GM21526 (cell line): ENCODE data around the gene RFWD3.

Experiments used
- ATAC-seq: cut with Tn5 transposase; IDR thresholded peaks from one replicate; pipeline ENCODE4 v1.9.1; 2021; ENCODE audit warnings: moderate library complexity; ENCODE audit not compliant: unreplicated experiment, low FRiP score

Gene RFWD3

DNA sequence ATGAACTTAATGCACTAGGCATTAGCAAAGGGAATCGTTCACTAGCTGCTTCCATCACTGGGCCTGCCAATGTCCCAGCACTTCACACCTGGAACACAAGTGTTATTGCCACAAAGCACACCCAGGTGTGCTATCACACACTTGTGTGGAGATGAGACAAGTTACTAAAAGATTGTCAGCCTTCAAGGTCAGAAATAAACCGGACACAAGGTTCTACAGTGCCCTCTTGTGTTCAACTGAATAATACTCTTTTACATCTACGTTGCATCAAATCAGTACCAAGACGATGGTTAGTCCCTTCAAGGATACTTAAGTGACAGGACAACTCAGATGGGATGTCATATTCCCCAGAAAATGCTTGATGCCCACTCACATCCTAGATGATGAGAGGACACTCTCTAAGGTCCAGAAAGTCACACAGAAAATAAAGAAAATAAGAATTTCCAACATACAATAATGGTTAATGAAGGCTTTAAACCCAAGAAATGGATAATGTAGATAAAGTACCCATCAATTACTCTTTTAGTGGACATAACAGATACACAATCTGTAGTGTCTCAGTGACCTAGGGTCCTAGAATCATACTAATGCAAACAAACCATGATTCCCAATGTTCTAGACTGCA lies 43.4 kb downstream of the RFWD3 start:
- ATAC-seq: no peak

DNA sequence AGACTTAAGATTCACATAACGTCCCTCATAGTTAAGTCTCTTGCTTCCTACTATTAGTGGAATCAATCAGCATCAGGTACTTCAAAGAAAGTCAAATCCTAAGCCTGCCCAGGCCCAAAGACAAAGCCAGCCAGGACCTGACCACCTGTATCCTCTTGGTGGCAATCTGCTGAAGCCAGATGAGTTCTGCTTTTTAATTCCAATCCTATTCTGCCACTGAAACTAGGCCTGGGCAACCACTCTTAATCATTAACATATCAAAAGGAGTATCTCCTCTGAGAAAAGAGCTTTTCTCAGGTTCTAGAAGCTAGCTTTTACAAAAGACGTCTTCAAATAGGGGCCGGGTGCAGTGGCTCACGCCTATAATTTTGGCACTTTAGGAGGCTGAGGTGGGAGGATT lies 44.7 kb downstream of the RFWD3 start:
- ATAC-seq: no peak

DNA sequence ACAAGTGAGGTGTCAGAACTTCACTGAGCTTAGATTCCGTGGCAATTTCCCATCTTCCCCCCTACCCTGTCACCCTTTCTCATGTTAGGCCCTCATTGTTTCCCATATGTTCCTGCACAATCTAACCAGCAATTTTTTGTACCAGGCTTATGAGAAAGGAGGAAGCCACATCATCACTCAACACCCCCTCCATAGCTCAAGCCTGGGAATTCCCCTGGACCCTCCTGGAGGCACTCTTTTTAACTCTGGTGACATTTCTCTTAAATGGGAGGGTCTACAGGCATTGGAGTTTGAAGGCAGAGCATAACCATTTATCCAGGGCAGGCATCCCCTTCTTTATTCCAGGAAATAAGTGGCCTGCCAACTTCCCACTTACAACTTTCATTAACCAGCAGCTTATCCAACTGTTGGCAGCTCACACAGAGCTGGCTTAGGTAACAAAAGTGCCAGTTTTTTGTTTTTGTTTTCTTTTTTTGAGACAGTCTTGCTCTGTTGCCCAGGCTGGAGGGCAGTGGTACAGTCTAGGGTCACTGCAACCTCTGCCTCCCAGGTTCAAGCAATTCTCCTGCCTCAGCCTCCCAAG lies 49.4 kb downstream of the RFWD3 start:
- no peak for ATAC-seq

DNA sequence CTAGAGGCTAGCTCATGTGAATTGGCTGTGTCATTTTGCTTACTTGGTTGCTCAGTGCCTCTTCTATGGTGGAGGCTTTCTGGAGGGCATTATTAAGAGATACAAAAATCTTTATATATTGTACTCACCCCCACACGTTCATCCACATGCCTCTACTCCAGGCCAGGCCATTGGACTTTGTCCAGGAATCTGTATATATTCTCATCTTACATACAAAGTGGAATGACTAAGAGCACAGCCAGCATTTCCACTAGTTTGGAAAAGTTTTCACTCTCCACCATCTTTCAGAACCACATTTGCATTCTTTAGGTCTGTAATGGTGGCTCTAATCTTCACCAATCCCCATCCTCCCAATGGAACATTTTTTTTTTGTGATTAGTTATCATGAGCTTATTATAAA lies 55.0 kb downstream of the RFWD3 start:
- no peak for ATAC-seq

DNA sequence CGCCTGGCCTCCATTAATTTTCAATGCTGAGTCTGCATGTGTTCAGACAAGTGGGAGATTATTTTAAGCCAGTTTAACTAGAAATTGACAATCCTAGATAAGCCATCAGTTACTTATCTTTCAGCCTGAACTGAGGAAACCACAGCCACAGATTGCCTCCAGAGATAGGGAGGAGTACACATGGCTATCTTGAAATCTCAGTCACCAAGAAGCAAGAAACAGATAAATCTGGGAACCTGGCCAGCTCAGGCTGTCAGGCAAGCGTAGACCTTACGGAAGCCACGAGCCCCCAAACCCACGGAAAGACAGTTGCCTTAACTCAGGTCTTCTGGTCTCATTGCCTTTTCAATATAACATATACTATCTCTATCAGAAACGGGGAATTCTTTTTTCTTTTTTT lies 57.7 kb downstream of the RFWD3 start:
- no peak for ATAC-seq

DNA sequence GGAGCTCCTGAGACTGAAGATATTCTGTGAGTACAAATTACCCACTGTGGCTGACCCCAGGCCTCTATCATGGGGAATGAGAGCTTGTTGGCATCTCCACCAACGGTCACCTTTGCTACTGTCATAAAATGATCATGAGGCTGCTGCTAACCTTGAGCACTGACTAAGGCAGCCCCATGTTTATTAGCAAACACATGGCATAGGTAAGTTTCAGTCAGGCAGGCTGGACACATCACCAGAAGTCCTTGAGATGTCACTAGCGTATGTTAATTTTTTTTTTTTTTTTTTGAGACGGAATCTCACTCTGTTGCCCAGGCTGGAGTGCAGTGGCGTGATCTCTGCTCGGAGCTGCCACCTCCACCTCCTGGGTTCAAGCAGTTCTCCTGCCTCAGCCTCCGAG lies 58.3 kb downstream of the RFWD3 start:
- ATAC-seq: no peak

DNA sequence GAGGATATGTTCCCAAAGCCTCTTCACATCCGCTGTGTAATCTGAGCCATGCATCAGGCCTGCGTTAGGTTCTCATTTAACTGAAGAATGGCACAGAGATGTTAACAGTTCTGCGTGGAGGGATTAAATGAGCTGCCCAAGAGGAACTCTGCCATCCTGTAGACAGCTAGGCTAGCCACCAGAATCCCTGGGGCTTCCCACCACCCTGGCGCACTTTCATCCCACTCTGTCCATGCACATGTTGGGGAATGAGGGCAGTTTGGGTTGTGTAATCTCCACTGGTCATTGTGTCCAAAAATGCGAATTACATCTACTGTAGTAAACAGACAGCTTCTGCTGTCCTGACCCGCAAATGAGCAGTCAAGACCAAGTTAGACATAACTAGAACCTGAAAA lies 58.7 kb downstream of the RFWD3 start:
- ATAC-seq: no peak

DNA sequence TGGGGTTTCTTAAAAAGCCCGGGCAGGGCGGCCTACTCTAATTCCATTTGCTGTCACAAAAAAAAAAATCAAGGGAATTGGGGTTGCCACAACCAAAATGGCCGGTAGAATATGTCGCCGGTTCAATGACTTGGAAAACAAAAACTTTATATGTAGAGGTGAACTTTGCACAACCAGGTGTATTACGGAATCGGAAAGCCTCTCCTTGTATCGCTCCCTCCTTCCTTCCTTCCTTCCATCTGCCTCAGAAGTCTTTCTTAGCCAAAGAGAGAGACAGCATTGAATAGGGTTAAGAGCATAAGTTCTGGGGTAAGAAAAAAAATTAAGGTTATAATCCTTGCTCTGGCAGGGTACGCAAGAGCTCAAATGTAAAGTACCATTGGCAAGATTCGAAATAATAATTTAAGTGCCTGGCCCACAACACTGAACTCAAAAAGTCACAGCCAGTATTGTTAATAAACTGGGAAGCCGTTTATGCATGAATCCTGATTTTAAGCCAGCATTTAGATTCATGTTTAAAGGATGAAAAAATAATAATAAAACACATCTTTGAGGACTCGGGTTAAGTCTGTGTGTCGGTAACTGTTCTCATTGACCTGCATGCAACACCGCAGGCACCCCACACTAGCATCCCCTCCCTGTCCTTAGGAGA lies 59.2 kb downstream of the RFWD3 start:
- ATAC-seq: peak; percentile 20

DNA sequence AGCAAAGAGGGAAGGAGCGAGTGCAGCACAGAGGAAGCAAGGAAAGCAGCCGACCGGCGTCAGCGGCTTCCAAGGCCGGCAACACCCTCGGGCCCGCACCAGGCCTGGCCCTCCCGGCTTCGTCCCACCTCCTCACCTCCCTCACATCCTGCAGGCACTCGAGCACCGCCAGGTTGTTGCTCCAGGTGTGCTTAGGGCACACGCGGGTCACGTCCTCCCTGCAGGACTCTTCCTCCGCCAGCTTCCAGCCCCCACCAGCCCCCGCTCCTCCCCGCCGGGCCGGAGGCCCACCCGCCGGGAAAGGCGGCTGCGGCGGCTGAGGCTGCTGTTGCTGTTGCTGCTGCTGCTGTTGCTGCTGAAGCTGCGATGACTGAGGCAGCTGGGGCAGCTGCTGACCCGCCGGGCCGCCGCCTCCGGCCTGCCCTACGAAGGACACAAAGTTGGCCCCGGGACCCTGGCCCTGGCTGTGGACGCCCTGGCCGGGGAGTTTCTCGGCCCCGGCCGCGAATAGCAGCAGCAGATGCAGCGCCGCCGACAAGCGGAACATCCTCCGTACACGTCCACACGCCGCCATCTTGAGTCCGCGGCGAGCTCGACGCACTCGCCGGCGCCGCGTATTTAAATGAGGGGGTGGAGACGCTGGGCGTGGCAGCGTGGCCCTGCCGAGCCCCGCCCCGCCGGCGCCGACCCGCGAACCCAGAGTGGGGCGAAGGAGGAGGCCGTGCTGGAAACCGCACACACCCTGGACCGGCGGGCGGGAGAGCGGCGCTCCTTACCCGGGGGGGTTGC lies 60.0 kb downstream of the RFWD3 start, which contains the start of gene GLG1:
Gene GLG1 (minus strand): TSS at position 594 of the 789 bp plus-strand sequence. CDS start 20 bp downstream, at position 574.
- peak; percentile 89 for ATAC-seq

DNA sequence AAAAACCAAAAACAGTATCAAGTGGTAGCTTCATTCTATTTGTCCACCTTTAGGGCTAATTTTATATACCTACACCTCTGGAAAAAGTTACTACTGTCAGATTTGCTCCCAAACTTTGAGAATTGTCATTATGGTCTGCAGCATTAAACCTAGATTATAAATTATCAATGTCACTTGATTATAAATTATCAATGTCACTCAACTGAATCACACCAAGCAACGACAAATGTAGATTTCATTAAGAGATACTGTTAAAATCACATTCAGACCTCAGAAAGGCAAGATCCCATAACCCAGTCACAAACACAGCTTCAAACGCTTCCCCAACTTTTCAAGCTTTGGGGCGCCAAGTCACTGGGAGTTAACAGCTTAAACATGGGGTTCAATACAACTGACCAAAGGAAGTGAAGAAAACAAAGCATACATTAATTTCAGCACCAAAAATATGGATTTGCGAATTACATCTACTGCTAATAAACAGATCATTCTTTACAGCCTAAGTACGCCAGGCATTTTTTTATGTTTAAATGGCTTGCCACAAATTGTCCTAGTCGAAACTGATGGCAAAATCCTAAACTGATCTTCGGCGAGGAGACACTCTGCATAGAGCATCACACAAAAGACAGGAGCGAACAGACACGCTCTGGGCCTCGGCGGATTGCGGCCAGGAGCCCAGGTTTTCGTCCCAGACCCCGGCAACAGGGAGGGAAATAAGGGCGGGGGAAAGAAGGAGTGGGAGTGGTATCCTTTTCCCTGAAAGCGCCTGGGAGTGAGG lies 60.7 kb downstream of the RFWD3 start:
- no peak for ATAC-seq

DNA sequence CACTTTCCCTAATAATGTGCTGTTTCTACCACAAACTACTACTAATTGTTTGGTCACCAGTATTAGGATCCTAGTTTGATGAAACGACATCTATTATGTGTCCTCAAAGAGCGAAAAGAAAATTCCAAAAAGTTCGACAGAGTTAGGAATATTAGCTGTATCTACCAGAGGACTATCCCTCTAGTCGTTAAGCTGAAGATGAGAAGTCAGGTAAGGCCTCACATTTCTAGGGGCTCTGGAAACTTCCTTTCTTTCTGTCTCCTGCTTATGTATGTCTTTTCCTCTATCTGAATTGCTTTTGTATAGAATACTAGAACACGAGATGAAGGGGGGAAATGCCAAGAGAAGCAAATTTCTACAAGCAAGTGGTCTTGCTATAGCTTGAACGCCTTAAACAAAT lies 61.3 kb downstream of the RFWD3 start:
- no peak for ATAC-seq

DNA sequence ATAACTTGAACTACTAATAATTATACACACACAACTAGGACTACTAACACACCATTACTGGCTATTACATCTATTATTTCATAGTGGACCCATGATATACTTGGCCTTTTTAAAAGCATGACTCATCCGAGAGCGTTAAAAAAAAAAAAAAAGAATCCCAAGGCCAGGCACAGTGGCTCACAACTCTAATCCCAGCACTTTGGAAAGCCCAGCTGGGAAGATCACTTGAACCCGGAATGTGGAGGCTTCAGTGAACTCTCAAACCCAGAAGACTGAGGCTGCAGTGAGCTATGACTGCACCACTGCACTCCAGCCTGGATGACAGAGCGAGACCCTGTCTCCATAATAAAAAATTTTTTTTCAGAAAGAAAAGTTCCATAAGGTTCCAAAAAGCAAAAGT lies 62.8 kb downstream of the RFWD3 start:
- no peak for ATAC-seq

DNA sequence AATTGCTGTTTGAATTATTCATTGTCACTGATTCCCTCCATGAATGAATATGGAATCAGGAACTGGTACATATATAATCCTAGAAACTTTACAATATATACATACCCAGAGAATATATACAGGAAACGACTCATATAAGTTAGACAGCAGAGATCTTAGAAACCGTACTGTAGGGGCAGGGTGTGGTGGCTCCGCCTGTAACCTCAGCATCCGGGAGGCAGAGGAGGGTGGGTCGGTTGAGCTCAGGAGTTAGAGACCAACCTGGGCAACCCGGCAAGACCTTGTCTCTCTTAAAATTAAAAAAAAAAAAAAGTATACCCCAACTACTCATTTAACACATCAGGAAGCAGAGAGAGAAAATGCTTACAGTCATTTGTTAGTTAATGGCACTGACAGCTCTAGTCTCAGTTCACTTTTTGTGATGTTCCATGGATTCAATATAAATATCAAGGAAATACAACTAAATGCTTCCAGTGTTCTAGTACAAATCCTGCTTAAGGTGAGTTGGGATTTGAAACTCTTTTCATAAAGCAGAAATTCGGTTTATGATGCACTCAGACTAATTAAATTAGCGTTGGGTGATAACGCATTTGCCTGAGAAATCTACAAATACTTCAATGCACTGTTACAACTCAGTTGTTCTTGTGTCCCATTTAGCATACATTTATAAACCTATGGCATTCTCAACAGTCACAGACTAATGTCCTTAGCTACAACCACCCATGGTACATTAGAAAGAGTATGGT lies 65.4 kb downstream of the RFWD3 start:
- peak; percentile 68 for ATAC-seq

DNA sequence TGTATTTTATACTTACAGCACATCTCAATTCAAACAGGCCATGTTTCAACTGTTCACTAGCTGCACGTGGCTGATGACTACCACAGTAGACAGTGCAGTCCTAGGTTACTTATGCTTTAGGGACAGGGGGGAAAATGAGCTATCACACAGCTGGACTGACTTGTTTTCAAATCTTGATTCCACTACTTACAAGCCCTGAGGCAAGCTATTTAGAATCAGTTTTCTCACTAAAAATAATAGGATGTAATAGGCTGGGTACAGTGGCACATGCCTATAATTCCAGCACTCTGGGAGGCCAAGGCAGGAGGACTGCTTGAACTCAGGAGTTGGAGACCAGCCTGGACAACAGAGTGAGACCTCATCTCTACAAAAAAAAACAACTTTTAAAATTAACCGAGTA lies 70.1 kb downstream of the RFWD3 start:
- no peak for ATAC-seq

DNA sequence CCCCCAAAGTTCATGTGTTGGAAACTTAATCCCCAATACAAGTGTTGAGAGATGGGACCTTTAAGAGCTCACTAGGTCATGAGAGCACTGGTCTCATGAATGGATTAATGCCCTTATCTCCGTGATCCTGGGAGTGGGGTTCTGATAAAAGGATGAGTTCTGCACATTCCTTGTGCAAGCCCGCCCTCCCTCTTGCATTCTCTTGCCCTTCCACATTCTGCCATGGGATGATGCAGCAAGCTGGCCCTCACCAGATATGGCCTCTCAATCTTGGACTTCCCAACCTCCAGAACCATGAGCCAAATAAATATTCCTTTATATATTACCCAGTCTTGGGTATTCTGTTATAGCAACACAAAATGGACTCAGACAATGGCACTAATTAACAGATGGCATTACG lies 73.8 kb downstream of the RFWD3 start:
- no peak for ATAC-seq

DNA sequence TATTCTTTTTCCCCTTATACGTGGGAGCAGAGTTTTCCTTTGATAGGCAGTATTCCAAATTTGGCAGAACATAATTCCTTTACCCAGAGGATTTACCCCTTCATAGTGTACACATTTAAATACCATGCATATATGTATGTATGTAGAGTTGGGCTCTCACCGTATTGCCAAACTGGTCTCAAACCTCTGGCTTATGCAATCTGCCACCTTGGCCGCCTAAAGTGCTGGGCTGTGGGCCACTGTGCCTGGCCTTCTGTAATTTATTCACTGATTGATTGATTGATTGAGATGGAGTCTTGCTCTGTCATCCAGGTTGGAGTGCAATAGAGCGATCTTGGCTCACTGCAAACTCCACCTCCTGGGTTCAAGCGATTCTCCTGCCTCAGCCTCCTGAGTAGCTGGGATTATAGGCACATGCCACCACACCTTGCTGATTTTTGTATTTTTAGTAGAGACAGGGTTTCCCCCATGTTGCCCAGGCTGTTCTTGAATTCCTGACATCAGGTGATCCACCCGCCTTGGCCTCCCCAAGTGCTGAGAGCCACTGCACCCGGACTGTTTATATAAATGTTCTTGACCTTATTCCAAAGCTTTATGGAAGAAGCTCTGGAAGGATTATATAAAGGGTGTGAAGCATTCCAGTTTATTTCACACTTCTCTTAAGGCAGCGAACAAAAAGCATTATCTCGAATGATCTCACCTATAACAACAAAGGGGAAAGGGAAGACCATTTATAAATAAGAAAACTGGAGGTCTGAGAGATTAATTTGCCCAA lies 74.6 kb downstream of the RFWD3 start:
- ATAC-seq: no peak

DNA sequence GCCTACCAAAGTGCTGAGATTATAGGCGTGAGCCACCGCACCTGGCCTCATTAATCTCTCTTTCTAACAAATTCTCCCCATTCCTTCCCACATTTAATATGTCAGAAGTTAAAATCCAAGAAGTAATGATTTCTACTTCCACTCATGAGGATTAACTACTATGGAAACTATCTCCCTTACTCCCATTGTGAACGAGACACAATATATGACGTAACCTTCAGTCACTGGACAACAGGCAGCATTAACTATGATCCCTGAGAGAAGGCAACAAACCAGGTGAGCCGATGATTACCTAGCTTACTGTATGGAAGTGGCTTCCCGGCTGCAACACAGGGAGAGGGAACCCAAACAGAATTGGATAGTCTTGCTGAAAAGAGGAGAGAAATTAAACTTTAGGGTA lies 79.7 kb downstream of the RFWD3 start:
- ATAC-seq: no peak

DNA sequence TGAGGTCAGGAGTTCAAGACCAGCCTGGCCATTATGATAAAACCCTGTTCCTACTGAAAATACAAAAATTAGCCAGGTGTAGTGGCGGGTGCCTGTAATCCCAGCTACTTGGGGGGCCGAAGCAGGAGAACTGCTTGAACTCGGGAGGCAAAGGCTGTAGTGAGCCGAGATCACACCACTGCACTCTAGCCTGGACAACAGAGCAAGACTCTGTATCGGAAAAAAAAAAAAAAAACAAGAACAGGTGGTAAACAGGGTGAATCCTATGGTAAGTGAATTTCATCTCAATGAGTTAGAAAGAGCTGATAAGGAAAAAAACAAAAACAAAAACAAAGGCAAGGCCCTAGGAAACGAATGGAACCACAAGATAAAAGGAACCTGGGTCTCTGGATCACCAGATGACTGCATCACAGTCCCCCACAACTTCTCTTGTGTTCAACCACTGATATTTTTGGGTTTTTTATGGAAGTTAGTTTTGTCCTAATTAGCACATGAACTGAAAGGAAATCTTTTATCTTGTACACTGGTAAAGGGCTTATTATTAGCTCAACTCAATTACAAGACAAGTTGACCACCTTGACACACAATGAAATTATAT lies 80.7 kb downstream of the RFWD3 start:
- no peak for ATAC-seq
